Eye (tissue), 1 donor: Measurements from ENCODE around the gene TFAP2E.
"Not testable (repeated sequence)": the region's sequence is repeated elsewhere in the genome, so short reads cannot be mapped to it uniquely, and the experiment has no call there.

ENCODE experiments used
- DNase-seq: peaks from one replicate; pipeline ENCODE4 v3.0.0-alpha.2; 2015

TFAP2E gene

DNA sequence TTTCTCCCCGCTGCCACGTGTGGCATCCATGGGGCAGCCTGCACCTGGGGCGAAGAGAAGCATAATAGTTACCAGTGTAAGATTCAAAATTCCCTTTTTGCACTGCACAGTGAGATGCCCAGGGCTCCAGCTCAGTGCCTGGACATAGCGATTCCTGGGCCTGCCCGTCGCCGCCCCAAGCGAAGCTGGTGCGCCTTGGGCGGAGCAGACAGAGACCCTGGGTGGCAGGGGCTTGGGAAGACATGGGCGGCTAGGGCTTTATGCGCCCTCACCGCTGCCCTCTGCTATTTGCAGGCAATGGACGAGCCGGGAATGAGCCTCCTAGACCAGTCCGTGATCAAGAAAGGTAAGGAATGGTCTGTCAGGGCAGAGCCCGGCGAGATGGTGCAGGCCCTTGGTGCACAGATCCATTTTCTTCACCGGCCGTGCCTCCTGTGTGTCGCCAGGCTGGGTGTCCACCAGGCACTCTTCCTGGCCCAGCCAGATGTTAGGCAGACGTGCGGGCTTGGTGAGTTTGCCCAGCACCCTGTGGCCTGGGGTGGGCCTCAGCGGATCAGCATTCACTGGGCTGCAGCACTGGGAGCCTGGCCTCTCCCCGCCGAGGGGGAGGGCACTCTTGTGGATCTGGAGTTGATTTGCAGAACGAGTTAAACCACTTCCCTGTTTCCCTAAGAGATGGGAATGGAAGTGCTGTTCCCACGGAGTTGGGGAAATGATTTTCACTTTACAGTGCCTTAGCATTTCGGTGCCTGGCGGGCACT is 1.7 kb downstream of the TFAP2E start:
- peak; percentile 41 for DNase-seq

DNA sequence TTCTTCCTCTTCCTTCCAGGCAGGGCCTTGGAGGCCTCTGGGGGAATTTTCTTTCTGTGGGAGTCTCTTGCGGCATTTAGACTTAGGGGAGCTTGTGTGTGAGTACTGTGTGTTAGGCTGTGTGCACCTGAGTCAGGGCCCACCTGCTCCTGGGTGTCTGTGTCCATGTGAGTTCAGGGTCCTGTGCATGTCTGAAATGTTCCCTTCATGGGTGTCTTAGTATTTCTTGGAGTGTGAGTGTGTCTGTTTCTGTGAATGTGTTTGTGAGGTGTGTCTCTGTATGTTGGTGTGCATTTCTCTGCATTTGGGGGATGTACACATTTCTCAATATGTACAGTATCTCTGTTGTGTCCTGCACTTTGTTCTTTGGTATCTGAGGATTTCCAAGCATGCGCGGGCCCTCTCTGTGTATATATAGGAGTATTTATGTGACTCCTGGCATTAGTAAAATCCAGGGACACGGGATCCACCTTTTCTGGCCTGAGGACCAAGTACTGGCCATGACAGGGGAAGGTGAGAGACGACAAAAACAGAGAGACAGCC is 2.4 kb downstream of the TFAP2E start:
- DNase-seq = no peak

DNA sequence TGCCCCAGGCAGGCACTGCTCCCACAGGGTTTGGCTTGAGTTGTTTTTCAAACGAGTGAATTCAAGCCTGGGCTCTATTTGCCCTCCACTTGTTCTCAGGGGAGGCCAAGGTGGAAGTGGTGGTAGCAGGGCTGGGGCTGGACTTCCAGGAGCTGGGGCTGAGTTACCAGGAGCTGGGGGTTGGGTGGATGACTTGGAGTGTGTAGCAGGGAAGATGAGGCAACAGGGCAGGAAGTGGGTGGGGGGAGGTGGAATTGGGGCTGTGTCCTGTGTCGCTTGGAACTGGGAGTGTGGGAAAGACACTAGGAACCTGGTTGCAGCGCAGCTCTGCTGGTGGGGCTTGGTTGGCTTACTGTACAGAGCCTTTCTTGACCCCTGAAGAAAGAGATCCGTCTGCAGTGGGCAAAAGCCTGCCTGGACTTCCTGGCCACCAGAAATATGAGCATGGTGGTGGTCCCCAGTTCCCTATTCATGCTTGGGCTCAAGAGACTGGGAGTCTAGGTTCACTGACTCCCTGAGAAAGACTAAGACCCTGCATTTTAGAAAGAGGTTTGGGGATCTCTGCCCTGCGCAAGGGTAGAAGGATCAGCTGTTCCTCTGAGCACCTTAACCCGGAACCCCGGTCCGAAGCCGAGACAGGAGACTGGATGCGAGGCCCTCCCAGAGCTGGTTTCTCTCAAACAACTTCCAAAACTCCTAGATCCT is 3.1 kb downstream of the TFAP2E start:
- peak; percentile 19 for DNase-seq

DNA sequence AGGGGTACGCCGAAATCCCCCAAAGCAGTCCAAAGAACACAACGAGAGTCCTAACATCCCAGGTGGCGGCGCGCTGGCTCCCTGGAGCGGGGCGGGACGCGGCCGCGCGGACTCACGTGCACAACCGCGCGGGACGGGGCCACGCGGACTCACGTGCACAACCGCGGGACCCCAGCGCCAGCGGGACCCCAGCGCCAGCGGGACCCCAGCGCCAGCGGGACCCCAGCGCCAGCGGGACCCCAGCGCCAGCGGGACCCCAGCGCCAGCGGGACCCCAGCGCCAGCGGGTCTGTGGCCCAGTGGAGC is 3.6 kb downstream of the TFAP2E start:
- not testable (repeated sequence) for DNase-seq

DNA sequence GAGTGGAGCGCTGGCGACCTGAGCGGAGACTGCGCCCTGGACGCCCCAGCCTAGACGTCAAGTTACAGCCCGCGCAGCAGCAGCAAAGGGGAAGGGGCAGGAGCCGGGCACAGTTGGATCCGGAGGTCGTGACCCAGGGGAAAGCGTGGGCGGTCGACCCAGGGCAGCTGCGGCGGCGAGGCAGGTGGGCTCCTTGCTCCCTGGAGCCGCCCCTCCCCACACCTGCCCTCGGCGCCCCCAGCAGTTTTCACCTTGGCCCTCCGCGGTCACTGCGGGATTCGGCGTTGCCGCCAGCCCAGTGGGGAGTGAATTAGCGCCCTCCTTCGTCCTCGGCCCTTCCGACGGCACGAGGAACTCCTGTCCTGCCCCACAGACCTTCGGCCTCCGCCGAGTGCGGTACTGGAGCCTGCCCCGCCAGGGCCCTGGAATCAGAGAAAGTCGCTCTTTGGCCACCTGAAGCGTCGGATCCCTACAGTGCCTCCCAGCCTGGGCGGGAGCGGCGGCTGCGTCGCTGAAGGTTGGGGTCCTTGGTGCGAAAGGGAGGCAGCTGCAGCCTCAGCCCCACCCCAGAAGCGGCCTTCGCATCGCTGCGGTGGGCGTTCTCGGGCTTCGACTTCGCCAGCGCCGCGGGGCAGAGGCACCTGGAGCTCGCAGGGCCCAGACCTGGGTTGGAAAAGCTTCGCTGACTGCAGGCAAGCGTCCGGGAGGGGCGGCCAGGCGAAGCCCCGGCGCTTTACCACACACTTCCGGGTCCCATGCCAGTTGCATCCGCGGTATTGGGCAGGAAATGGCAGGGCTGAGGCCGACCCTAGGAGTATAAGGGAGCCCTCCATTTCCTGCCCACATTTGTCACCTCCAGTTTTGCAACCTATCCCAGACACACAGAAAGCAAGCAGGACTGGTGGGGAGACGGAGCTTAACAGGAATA is 4.2 kb downstream of the TFAP2E start:
- DNase-seq = peak; percentile 46

DNA sequence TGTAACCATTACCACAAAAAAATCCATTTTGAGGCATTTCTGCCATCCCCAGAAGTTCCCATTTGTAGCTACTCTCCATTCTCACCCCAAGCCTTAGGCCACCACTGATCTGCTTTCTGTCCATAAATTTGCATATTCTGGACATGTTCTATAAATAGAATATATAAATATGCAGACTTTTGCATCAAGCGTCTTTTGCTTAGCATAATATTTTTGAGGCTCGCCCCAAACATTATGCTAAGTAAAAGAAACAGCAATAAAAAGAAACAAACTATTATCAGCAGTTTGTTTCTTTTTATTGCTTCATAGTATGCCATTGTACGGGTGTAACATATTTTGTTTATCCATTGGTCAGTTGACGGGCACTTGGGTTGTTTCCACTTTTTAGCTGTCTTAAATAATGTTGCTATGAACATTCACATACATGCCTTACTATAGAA is 7.9 kb downstream of the TFAP2E start:
- no peak for DNase-seq

DNA sequence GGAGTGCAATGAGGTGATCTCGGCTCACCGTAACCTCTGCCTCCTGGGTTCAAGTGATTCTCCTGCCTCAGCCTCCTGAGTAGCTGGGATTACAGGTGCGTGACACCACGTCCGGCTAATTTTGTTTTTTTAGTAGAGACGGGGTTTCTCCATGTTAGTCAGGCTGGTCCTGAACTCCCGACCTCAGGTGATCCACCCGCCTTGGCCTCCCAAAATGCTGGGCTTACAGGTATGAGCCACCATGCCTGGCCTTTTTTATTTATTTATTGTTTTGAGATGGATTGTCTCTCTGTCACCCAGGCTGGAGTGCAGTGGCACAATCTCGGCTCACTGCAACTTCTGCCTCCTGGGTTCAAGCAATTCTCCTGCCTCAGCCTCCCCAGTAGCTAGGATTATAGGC is 8.5 kb downstream of the TFAP2E start:
- not testable (repeated sequence) for DNase-seq

DNA sequence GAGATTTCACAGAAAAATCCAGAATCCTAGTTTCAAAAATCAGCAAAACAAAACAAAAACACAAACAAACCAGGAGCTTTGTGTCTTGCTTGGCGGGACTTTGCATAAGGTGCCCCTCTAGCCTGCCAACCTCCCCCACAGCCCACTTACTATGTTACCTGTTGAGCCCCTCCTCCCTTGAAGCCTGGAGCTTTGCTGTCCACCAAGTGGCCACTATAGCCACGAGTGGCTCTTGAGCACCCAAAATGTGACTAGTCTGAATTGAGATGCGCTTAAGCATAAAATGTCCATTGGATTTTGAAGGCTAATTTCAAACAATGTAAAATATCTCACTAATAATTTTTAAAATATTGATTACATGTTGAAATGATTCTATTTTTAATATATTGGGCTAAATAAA is 12.2 kb downstream of the TFAP2E start:
- no peak for DNase-seq

DNA sequence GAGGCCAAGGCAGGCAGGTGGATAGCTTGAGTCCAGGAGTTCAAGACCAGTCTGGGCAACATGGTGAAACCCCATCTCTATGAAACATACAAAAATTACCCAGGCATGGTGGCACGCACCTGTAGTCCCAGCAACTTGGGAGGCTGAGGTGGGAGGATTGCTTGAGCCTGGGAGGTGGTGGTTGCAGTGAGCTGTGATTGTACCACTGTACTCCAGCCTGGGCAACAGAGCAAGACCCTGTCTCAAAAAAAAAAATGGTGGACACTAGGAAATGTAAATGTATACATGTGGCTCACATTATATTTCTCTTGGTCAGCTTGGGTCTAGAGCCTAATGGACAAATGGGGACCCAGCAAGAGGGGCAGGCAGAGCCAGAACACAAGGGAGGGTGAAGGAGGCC is 12.7 kb downstream of the TFAP2E start:
- DNase-seq = not testable (repeated sequence)

DNA sequence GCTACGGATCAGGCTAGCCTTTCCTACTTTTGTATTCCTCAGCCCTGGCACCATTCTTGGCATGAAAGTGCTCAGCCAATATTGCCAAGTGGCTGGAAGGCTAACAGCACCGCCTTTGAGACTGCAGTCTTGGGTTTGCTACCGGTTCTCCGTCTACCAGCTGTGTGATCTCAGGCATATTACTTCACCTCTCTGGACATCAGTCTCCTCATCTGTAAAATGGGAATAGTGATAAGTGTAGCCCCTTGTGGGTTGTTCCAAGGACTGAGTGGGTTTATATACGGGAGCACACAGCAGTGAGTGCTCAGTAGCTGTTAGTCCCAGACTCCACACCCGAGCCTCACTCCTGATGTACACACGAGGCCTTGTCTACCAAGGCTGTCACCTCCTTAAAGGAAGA is 13.7 kb downstream of the TFAP2E start:
- no peak for DNase-seq

DNA sequence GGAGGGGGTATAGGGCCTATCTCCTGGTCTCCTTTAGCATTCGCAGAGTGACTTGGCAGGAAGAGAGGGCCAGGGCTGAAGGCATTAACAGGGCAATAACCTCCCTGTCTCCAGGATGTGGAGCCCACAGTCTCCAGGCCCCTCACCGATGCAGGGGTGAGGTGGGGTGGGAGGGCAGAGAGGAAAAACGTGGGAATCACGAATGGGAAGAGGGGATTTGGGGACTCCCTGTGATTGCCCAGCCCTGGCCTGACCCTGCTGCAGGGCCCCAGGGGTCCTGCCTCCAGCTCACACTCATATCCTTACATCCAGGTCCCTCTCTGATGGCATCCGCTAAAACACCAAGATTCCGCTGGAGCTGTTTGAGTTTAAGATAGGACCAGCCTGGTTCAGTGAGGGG is 14.6 kb downstream of the TFAP2E start:
- no peak for DNase-seq

DNA sequence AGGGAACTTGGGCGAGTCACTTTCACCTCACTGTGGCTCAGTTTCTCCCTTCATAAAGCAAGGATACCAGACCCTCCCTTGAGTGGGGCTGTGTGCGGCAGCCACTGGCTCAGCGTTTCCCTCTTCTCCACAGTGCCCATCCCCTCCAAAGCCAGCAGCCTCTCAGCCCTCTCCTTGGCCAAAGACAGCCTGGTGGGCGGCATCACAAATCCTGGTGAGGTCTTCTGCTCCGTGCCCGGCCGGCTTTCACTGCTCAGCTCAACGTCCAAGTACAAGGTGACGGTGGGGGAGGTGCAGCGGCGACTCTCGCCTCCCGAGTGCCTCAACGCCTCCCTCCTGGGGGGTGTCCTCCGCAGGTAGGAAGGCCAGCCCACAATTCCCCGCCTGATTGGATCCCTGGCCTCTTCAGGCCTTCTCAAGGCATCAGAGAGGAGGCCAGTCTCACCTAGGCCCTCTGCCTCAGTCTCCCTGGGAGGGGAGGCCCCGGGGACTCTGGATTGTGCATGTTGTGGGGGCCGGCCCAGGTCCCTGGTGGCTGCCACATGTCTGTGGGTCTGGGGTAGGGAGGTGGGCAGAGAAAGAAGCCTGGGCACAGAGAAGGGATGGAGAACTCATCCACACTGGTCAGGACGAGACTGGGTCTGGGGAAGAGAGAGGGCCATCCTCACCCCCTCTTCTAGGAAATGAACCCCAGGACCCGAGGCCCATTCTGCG is 15.2 kb downstream of the TFAP2E start:
- no peak for DNase-seq

DNA sequence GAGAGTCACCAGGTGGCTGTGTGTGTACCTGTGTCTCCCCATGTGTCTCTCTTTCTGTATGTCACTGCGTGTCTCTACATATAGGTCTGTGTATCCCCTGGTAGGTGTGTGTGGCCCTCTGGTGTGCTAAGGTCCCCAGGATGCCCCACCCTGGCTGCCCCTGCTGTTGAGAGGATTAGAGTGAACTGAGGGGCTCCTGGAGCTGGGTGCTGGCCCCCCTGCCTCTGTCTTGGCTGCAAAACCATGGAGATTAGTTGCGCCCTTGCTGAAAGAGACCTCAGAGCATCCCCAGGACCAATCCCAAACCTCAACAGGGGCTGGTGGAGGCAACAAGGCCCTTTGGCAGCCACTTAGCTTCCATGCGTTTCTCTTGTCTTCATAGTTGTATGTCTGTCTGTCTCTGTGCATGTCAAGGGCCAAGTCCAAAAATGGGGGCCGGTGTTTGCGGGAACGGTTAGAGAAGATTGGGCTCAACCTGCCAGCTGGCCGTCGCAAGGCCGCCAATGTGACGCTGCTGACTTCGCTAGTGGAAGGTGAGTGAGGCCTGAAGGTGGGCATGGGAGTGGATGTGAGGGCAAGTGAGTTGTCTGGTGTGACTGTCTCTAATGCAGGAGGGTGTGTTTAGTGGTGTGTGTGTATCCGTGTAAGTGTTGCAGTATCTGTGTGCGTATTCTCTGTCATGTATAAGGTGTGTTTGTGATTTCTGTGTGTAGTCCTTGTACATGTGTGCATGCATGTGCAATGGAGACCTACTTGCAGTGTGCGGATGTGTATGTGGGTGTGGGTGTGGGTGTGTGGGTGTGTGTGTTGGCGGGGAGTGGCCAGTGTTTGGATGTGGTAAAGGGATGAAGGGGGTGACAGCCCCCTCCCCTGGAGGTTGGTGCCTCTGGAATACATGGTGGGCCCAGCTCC is 16.7 kb downstream of the TFAP2E start:
- DNase-seq = no peak

DNA sequence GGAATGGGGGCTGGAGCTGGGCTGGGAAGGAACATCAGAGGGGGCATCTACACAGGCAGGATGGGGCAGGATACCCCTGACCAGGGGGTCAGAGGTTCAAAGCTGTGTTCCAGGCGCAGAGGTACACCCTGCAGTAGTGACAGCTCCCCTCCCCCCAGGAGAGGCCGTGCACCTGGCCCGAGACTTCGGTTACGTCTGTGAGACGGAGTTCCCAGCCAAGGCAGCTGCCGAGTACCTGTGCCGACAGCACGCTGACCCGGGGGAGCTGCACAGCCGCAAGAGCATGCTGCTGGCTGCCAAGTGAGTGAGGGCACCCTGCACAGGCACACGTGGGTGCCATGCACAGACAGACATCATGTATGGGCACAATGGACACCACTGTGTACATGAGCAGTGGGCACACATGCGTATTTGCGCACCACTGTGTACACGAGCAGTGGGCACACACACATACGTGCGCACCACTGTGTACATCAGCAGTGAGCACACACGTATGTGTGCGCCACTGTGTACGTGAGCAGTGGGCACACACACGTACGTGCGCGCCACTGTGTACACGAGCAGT is 17.4 kb downstream of the TFAP2E start:
- no peak for DNase-seq

DNA sequence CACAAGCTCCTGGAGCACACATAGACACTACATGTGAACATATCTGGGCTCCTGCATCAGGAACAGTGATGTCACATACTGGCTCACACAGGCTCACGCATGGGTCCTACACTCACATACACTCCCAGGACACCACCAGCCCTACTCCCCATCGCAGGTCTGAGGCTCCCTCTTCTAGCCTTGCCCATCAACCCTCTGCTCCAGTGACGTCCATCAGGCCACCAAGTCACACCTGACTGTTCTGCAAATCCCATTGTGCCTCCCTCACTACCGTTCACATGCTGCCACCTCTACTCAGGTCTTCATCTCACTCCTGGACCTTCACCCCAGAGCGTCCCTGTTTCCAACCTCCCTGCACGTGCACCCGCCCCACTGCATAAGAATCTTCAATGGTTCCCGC is 18.1 kb downstream of the TFAP2E start:
- DNase-seq = no peak

DNA sequence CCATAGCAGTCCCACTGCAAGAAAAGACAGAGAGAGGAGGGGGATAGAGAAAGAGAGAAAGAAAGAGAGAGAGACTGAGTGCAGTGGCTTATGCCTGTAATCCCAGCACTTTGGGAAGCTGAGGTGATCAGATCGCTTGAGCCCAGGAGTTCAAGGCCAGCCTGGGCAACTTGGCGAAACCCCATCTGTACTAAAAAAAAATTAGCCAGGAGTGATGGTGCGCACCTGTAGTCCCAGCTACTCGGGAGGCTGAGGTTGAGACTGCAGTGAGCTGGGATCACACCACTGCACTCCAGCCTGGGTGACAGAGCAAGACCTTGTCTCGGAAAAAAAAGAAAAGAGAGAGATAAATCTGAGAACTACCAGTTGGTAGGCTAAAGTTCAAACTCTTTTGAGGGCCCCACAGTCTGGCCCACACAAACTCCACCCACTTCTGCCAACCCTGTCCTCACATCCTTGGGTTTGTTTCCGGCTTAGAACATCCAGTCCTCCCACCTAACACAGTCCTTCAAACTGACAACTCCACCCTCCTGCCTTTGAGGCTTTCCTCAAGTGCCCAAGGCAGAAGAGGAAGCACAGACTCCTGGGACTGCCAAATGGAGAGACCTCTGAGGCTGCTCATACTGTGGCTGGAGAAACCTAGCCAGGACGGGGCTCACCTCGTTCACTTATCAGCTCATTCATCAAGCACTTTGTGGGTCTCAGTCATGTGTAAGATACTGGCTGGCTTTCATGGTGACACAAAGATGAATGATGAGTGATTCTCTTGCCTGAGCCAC is 20.1 kb downstream of the TFAP2E start:
- no peak for DNase-seq

DNA sequence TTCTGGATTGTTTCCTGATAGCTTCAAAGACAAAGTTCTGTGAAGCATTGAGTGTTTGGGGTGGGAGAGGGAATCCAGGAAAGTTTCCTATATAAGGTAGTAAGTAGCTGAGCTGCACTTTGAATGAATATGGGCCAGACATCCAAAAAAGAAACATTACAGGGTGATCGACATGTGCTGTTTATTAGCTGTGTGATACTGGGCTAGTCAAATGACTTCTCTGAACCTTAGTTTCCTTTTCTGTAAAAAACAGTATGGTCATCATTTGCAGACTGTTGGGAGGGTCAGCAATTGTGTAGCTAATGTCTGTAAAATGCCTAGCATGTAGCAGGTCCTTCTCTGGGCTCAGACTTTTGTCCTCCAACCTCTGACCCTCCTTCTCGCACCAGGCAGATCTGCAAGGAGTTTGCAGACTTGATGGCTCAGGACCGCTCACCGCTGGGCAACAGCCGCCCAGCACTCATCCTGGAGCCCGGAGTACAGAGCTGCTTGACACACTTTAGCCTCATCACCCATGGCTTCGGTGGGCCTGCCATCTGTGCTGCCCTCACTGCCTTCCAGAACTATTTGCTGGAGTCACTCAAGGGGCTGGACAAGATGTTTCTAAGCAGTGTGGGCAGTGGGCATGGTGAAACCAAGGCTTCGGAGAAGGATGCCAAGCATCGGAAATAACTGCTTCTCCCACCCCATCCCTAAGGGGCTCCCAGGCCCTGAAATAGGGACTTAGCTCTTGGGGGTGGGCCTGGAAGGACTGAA is 21.1 kb downstream of the TFAP2E start:
- no peak for DNase-seq

DNA sequence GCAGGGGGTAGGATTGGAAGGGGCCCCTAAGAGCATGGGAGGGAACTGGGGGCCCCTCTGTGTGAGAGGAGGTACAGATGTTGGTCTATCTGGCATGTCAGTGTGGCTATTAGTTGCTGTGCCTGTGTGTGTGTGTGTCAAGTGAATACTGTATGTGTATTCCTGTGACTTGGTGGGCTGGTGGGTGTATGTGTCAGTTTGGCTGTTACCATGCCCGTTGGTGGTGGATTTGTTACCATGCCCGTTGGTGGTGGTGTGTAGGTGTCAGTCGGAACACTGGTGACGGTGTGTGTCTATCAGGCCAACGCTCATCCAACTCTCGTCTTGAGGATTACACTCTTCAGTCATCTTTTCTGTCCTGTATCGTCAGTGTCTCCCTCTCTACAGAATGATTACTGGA is 22.6 kb downstream of the TFAP2E start:
- DNase-seq = no peak

DNA sequence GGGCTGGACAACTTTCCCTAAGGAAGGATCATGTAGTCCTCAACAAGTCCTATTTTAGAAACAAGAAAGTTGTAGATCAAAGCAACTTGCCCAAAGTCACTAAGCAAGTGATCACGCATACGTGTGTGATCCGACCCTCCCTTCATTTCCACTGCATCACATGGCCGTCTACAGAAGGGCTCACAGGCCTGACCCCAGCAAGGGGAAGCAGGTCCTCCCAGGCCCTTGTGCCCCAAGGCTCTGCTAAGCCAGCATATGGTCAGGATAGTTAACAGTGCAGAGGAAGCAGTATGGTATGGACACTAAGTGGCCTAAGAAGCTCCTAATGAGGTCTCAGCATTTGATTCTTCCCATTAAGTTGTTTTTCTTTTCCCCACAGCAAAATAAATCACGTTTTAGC is 24.8 kb downstream of the TFAP2E start:
- DNase-seq = no peak

DNA sequence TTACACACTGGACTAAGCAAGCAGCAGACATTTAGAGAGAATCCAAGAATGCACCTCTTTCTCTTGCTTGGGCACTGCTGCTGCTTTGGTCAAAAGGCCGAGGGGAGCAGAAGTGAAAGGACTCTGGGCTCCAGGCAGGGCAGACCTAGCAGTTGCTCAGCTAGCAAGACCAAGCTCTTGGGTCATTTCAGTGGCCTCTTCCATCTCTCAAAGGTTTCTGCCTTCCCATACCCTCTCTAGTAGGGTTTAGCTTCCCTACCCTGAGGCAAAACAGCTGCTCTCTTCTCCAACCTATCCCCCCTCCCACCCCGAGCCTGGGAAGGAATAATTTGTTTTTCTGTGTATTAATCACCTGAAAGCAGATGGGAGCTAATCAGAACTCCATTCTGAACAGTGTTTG is 25.8 kb downstream of the TFAP2E start:
- no peak for DNase-seq
